Measurements from ENCODE around the gene FRMD3. TPM values are rescaled to one million over a fixed set of nuclear protein-coding genes. Genes with fewer than 3 reads are reported as not detected.

Gene FRMD3
- total and polyA plus RNA-seq, 8 donors, result 1.3 to 18.0 (median 4.1) TPM

GRCh38 chr9:83383034-83383433 is 155.2 kb downstream of the FRMD3 start:
- DNase-seq, result no peak
- Histone ChIP-seq H3K9me3 (peaks cover 0 to 8% (median 3%) of the 10 kb centered on the region in 4 donors), H3K27ac (no peak overlapping the region), H3K4me3 (no peak overlapping the region), H3K36me3 (no peaks in the 10 kb centered on the region), H3K4me1 (no peaks in the 10 kb centered on the region), H3K27me3 (no peaks in the 10 kb centered on the region)
- 85 to 98% (median 94%) methylated on average over 2 of the region's 2 CpGs for WGBS, 5 donors
- no peak for TF ChIP-seq POLR2AphosphoS5 (IDR thresholded peaks at IDR 0.05)
- no peak for TF ChIP-seq CTCF (IDR thresholded peaks at IDR 0.05)
- no peak for TF ChIP-seq POLR2A (IDR thresholded peaks at IDR 0.05)
- no peak for TF ChIP-seq EP300 (IDR thresholded peaks at IDR 0.05)
- intact Hi-C loops (cut with DNase I; ENCODE audit: low total_unique reads), result no loop called here

- Histone ChIP-seq H3K27ac (no peak overlapping the region), H3K9me3 (peaks cover 0 to 8% (median 3%) of the 10 kb centered on the region in 4 donors), H3K36me3 (no peaks in the 10 kb centered on the region), H3K27me3 (no peaks in the 10 kb centered on the region), H3K4me1 (no peaks in the 10 kb centered on the region), H3K4me3 (no peak overlapping the region)
- TF ChIP-seq POLR2A (IDR thresholded peaks at IDR 0.05) (no peak), POLR2AphosphoS5 (IDR thresholded peaks at IDR 0.05) (no peak), EP300 (IDR thresholded peaks at IDR 0.05) (no peak), CTCF (IDR thresholded peaks at IDR 0.05) (no peak)
- no peak for DNase-seq
- intact Hi-C loops (cut with DNase I; ENCODE audit: low total_unique reads), result no loop called here
Observed at GRCh38 chr9:83382421-83382820, 155.8 kb downstream of the FRMD3 start.

- Histone ChIP-seq H3K9me3 (peaks cover 0 to 5% (median 0%) of the 10 kb centered on the region in 4 donors), H3K4me3 (no peak overlapping the region), H3K4me1 (no peaks in the 10 kb centered on the region), H3K27ac (no peak overlapping the region), H3K36me3 (no peaks in the 10 kb centered on the region), H3K27me3 (no peaks in the 10 kb centered on the region)
- intact Hi-C loops (cut with DNase I; ENCODE audit: low total_unique reads), result no loop called here
- DNase-seq, result no peak
- no peak for TF ChIP-seq POLR2A (IDR thresholded peaks at IDR 0.05)
- TF ChIP-seq EP300 (IDR thresholded peaks at IDR 0.05), result no peak
- TF ChIP-seq POLR2AphosphoS5 (IDR thresholded peaks at IDR 0.05), result no peak
- no peak for TF ChIP-seq CTCF (IDR thresholded peaks at IDR 0.05)
Observed at GRCh38 chr9:83379045-83379444, 159.2 kb downstream of the FRMD3 start.

GRCh38 chr9:83372957-83373356 is 165.2 kb downstream of the FRMD3 start:
- H3K9me3 ChIP-seq, result no peaks in the 10 kb centered on the region
- no peaks in the 10 kb centered on the region for H3K4me1 ChIP-seq
- 61 to 78% (median 67%) methylated on average over 5 of the region's 5 CpGs for WGBS, 5 donors
- peak in 1 of 2 donors; percentile 44 for DNase-seq
- no peaks in the 10 kb centered on the region for H3K27me3 ChIP-seq
- no peak overlapping the region for H3K27ac ChIP-seq
- H3K4me3 ChIP-seq, result no peak overlapping the region
- H3K36me3 ChIP-seq, result no peaks in the 10 kb centered on the region
- TF ChIP-seq CTCF (IDR thresholded peaks at IDR 0.05) (no peak), EP300 (IDR thresholded peaks at IDR 0.05) (no peak), POLR2A (IDR thresholded peaks at IDR 0.05) (no peak), POLR2AphosphoS5 (IDR thresholded peaks at IDR 0.05) (no peak)
- intact Hi-C loops (cut with DNase I; ENCODE audit: low total_unique reads), result no loop called here
